K562 (cell line): ENCODE measurements around the gene COPS6. TPM values are rescaled to one million over a fixed set of nuclear protein-coding genes. Genes with fewer than 3 reads are reported as not detected.
A peak's percentile ranks its signal among the peaks of the same experiment; 100 is the strongest.

Experiments used
- BMI1 ChIP-seq: fragments of 150-350 bp; IDR thresholded peaks from 2 replicates; pipeline ENCODE4 v1.6.1; 2014; ENCODE audit warnings: low read length
- FOXA3 ChIP-seq, 2 experiments: fragments of 450-650 bp in 1 of 2; sonication (generic) in 1 of 2; formaldehyde crosslinking; IDR thresholded peaks in 1 of 2; conservative IDR thresholded peaks in 1 of 2; 2 replicates each; pipeline versions ENCODE4 v1.4.0 to v1.8.0; 2020 to 2022; ENCODE audit warnings: mild to moderate bottlenecking in 2 of 2, missing genetic modification reagents in 1 of 2
- HDAC1 ChIP-seq, 2 experiments: fragments of 450-650 bp; IDR thresholded peaks; 2 replicates each; pipeline ENCODE4 v1.6.1; 2016 to 2017; ENCODE audit warnings: inconsistent platforms in 1 of 2, mild to moderate bottlenecking in 1 of 2, moderate library complexity in 1 of 2
- HOXB6 ChIP-seq: fragments of 250-450 bp; sonication (Bioruptor Pico); IDR thresholded peaks from 2 replicates; pipeline ENCODE4 v1.5.1; 2022; ENCODE audit warnings: mild to moderate bottlenecking, borderline replicate concordance
- NEUROD1 ChIP-seq: fragments of 150-350 bp; IDR thresholded peaks from 2 replicates; pipeline ENCODE4 v1.6.1; 2014; ENCODE audit warnings: borderline replicate concordance, low read length, low read depth; ENCODE audit not compliant: partially characterized antibody
- NR2C2 ChIP-seq, 2 experiments: fragments of 200-800 bp in 1 of 2; sonication (Bioruptor generic) in 1 of 2; sonication (generic) in 1 of 2; formaldehyde crosslinking in 1 of 2; IDR thresholded peaks; 2 replicates each; pipeline versions ENCODE4 v1.6.1 to v1.8.0; 2016 to 2022; ENCODE audit warnings: mild to moderate bottlenecking in 1 of 2, missing compliant biosample characterization in 1 of 2, missing genetic modification characterization in 1 of 2, missing genetic modification reagents in 1 of 2
- PHF8 ChIP-seq: fragments of 200-600 bp; sonication (generic); IDR thresholded peaks from 2 replicates; pipeline ENCODE4 v1.6.1; 2012; ENCODE audit warnings: mixed run types, mild to moderate bottlenecking, inconsistent platforms, low read length, moderate library complexity, borderline replicate concordance
- PHTF2 ChIP-seq: fragments of 250-450 bp; sonication (Bioruptor Pico); IDR thresholded peaks from 2 replicates; pipeline ENCODE4 v1.5.0; 2021; ENCODE audit warnings: mild to moderate bottlenecking
- RBM39 ChIP-seq: fragments of 200-400 bp; formaldehyde crosslinking; optimal IDR thresholded peaks from 2 replicates; pipeline ENCODE3; 2018; ENCODE audit warnings: low read depth, low read length
- RHOXF2B ChIP-seq: fragments of 250-450 bp; sonication (Bioruptor Pico); conservative IDR thresholded peaks from 2 replicates; pipeline ENCODE4 v1.5.1; 2021
- SP2 ChIP-seq: IDR thresholded peaks from 2 replicates; pipeline ENCODE4 v1.6.1; 2011; ENCODE audit warnings: mild to moderate bottlenecking, low read depth, low read length, moderate library complexity; ENCODE audit not compliant: poor library complexity, severe bottlenecking; ENCODE audit errors: extremely low read depth
- SRSF3 ChIP-seq: fragments of 200-400 bp; formaldehyde crosslinking; IDR thresholded peaks from 2 replicates; pipeline ENCODE4 v1.6.1; 2016; ENCODE audit warnings: mild to moderate bottlenecking, low read length, moderate library complexity; ENCODE audit not compliant: insufficient read depth
- WHSC1 ChIP-seq: IDR thresholded peaks from one replicate; pipeline ENCODE4 v1.6.1; 2012; ENCODE audit warnings: low read length, control low read depth, inconsistent platforms
- ZNF143 ChIP-seq: sonication (generic); formaldehyde crosslinking; IDR thresholded peaks from 2 replicates; pipeline ENCODE4 v1.9.0; 2022; ENCODE audit warnings: mild to moderate bottlenecking, missing genetic modification reagents
- polyA plus RNA-seq, 8 experiments: library from polyadenylated mRNA; depleted of rRNA in 4 of 8; stranded (reverse) in 5 of 8; unstranded in 3 of 8; fragments of >200 nt; fragmentation: Nextera tagmentation in 2 of 8; fragmentation: Illumina TruSeq in 1 of 8; extraction: Ambion mirVana in 2 of 8; extraction: Trizol in 1 of 8; gene quantifications; 2 replicates each; pipeline versions ENCODE4 v1.2.1 to v1.2.3, GENCODE V29; 2011 to 2014; ENCODE audit warnings: inconsistent platforms in 1 of 8, missing spikeins in 1 of 8
- total RNA-seq, 7 experiments: library from RNA; depleted of rRNA in 6 of 7; stranded (reverse); fragments of >200 nt in 6 of 7; fragmentation: Illumina TruSeq in 2 of 7; extraction: Trizol in 2 of 7; gene quantifications; 2 replicates each; pipeline versions ENCODE4 v1.2.1 to v1.2.3, GENCODE V29; 2011 to 2021; ENCODE audit warnings: low replicate concordance in 1 of 7
- TF ChIP-seq, protein P1 (sequence below): fragments of 450-650 bp; IDR thresholded peaks from 2 replicates; pipeline ENCODE4 v1.6.1; 2016
- TF ChIP-seq, protein P2 (sequence below): sonication (generic); formaldehyde crosslinking; IDR thresholded peaks from 2 replicates; pipeline ENCODE4 v1.4.0; 2020; ENCODE audit warnings: mild to moderate bottlenecking, missing genetic modification reagents
- TF ChIP-seq, protein P3 (sequence below): fragments of 250-450 bp; sonication (Bioruptor Pico); IDR thresholded peaks from 2 replicates; pipeline ENCODE4 v1.5.0; 2021; ENCODE audit warnings: mild to moderate bottlenecking, moderate library complexity
- TF ChIP-seq, protein P4 (sequence below): fragments of 250-450 bp; sonication (Bioruptor Pico); IDR thresholded peaks from 2 replicates; pipeline ENCODE4 v1.8.0; 2022; ENCODE audit warnings: moderate library complexity, mild to moderate bottlenecking, inconsistent platforms

Gene COPS6
- total and polyA plus RNA-seq, 9 of the 15 experiments (the other 6 are each of a cell fraction or from before 2014, with no cell fraction given): 63.0 to 331 (median 168) TPM

DNA sequence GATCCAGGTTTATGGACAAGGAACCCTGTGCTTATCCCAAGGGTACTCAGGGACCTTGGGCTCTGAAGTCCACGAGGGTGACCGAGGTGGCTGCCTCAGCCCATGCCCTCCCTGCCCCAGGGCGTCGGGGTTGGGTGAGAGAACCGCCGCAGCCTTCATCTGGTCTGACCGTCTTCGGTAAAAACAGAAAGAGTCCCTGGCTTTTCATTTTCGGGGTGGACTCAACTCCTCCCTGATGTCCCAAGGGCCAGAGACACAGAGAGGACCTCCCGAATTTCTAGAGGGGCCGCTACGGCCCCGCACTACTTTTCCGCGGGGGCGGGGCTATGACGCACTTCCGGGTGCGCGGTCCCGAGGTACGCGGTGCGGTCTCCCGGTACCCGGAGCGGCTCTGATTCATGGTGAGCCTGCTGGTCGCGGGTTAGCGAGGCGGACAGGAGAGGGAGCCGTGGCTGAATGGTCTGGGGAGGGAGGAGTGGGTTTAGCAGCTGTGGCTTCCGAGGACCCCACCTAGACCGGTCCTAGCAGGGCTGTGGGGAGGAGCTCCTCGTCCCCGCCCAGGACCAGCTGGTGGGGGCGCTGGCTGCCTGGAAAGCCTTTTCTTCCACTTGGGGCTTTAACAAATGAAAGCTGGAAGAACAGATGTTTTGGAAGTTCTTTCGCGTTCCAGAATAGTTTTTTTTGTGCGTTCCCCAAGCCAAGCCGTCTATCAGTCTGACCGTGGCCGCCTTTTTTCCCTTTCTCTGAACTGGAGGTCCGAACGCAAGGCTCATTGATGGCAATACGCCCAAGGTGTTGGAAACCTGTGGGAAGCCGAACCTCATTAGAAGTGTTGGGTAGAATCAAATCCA lies 39.1 kb upstream of the COPS6 start, which contains the start of gene ZSCAN21 (continued):
- TF ChIP-seq WHSC1 (no peak), PHTF2 (CRISPR knock-in tag) (no peak), NEUROD1 (peak; percentile 57), HOXB6 (CRISPR knock-in tag) (no peak), RHOXF2B (CRISPR knock-in tag) (no peak), SP2 (peak; percentile 83), FOXA3 (CRISPR knock-in tag; conservative IDR thresholded peaks at IDR 0.05 in 1 of 2, IDR thresholded peaks at IDR 0.05 in 1 of 2) (no peak), ZNF143 (no peak), RBM39 (no peak), SRSF3 (no peak), PHF8 (peak; percentile 97), BMI1 (no peak), NR2C2 (CRISPR knock-in tag; IDR thresholded peaks at IDR 0.05) (no peak), NR2C2 (tag; IDR thresholded peaks at IDR 0.05) (peak; percentile 67), HDAC1 (IDR thresholded peaks at IDR 0.05) (peak in 1 of 2 experiments; percentile 98; a peak in 2 of 4 replicates)
- TF ChIP-seq, protein P1, sequence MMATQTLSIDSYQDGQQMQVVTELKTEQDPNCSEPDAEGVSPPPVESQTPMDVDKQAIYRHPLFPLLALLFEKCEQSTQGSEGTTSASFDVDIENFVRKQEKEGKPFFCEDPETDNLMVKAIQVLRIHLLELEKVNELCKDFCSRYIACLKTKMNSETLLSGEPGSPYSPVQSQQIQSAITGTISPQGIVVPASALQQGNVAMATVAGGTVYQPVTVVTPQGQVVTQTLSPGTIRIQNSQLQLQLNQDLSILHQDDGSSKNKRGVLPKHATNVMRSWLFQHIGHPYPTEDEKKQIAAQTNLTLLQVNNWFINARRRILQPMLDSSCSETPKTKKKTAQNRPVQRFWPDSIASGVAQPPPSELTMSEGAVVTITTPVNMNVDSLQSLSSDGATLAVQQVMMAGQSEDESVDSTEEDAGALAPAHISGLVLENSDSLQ: no peak
- TF ChIP-seq, protein P2, sequence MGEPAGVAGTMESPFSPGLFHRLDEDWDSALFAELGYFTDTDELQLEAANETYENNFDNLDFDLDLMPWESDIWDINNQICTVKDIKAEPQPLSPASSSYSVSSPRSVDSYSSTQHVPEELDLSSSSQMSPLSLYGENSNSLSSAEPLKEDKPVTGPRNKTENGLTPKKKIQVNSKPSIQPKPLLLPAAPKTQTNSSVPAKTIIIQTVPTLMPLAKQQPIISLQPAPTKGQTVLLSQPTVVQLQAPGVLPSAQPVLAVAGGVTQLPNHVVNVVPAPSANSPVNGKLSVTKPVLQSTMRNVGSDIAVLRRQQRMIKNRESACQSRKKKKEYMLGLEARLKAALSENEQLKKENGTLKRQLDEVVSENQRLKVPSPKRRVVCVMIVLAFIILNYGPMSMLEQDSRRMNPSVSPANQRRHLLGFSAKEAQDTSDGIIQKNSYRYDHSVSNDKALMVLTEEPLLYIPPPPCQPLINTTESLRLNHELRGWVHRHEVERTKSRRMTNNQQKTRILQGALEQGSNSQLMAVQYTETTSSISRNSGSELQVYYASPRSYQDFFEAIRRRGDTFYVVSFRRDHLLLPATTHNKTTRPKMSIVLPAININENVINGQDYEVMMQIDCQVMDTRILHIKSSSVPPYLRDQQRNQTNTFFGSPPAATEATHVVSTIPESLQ: no peak; the same call in 1 of the 2 replicates
- TF ChIP-seq, protein P3, sequence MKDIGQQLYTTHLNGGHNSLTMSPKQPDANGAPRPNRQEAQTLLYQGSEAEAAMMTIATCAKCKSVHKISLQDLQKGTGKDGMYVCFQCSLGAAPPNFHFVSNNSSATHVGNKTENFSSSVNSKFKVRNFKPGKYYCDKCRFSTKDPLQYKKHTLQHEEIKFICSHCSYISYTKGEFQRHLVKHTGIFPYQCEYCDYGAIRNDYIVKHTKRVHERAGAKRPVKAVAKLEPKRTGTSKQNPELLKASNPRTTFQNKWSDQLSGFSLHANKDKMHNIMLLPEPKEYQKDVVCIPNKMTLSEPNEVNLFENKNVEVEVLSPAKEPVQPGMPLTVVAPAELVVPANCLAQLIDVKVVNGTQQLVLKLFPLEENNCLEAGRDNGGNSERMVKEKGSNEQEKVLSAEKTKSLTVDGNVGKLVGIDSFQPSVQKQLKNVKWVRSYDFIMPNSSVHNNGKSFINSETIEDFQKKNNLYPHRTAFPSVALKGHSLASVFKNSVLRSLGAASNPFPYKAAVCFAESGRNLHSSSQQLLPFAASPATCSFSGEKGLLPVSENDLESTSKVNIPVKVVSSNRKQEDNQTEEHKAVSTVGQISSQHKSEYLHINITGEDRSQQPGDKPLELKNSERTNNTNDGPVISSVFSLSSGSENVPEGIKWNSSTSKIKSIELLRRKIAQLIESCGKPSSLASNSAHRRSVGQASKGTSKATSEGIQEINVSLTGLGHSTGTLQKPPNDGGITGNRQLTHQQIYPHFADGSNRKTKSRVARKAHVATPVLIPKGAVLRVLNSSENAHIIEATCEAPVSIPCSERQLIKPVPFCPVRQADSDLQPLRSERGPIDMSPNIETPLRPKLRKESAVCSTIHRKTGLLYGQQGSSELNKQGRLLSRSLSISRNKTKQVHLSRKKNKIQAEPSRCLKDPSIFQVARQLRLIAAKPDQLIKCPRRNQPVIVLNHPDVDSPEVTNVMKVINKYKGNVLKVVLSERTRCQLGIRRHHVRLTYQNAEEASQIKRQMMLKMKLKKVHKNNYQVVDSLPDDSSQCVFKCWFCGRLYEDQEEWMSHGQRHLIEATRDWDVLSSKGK (CRISPR knock-in tag): no peak
- TF ChIP-seq, protein P4, sequence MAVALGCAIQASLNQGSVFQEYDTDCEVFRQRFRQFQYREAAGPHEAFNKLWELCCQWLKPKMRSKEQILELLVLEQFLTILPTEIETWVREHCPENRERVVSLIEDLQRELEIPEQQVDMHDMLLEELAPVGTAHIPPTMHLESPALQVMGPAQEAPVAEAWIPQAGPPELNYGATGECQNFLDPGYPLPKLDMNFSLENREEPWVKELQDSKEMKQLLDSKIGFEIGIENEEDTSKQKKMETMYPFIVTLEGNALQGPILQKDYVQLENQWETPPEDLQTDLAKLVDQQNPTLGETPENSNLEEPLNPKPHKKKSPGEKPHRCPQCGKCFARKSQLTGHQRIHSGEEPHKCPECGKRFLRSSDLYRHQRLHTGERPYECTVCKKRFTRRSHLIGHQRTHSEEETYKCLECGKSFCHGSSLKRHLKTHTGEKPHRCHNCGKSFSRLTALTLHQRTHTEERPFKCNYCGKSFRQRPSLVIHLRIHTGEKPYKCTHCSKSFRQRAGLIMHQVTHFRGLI (CRISPR knock-in tag): no peak; the same call in 1 of the 2 replicates
